Stomach (tissue), 4 donors: ENCODE results near the gene ZGPAT.

Experiments
- CTCF ChIP-seq, 7 experiments: fragments of 450-650 bp in 4 of 7; fragments of 200-600 bp in 3 of 7; sonication (generic) in 3 of 7; IDR thresholded peaks; one replicate each; pipeline ENCODE4 v1.5.1; 2016 to 2019; ENCODE audit warnings: antibody characterized with exemption in 7 of 7, control low read depth in 2 of 7, mild to moderate bottlenecking in 1 of 7
- POLR2A ChIP-seq, 4 donors: fragments of 450-650 bp; IDR thresholded peaks; one replicate each; pipeline ENCODE4 v1.6.1; 2016; ENCODE audit warnings: antibody characterized with exemption in 4 of 4, control low read depth in 2 of 4, mild to moderate bottlenecking in 1 of 4, moderate library complexity in 1 of 4

- TF ChIP-seq CTCF (IDR thresholded peaks at IDR 0.05) (no peak), POLR2A (IDR thresholded peaks at IDR 0.05) (no peak)
Observed at GRCh38 chr20:63782051-63782471, 74.2 kb downstream of the ZGPAT start.
